Activated CD8-positive, alpha-beta memory T cell treated with anti-CD3 and anti-CD28 coated beads for 1 hour (primary cell): ENCODE measurements around the gene ZFP91.

Experiments
- DNase-seq, 2 donors: peaks; one replicate each; pipeline ENCODE4 v3.0.0-alpha.2; 2020; ENCODE audit warnings: low read depth in 1 of 2; ENCODE audit errors: extremely low read depth in 1 of 2

The ZFP91 gene

GRCh38 chr11:58628446-58628845 lies 49.6 kb downstream of the ZFP91 start:
- DNase-seq: no peak

GRCh38 chr11:58629857-58630256 lies 51.0 kb downstream of the ZFP91 start:
- no peak for DNase-seq

- no peak for DNase-seq
These were observed 52.5 kb downstream of the ZFP91 start for GRCh38 chr11:58631378-58631777.

- no peak for DNase-seq
These were observed 53.6 kb downstream of the ZFP91 start for GRCh38 chr11:58632510-58632909.

- no peak for DNase-seq
These were observed 57.7 kb downstream of the ZFP91 start for GRCh38 chr11:58636587-58636986.

- DNase-seq: no peak
These were observed 58.5 kb downstream of the ZFP91 start for GRCh38 chr11:58637371-58637770.

- no peak for DNase-seq
These were observed 60.2 kb downstream of the ZFP91 start for GRCh38 chr11:58639103-58639502.

- no peak for DNase-seq
These were observed 60.8 kb downstream of the ZFP91 start for GRCh38 chr11:58639669-58640068.

- no peak for DNase-seq
These were observed 61.6 kb downstream of the ZFP91 start for GRCh38 chr11:58640386-58641023.

- no peak for DNase-seq
These were observed 62.5 kb downstream of the ZFP91 start for GRCh38 chr11:58641341-58641740.

GRCh38 chr11:58641803-58642581 lies 63.1 kb downstream of the ZFP91 start:
- no peak for DNase-seq

GRCh38 chr11:58645854-58646253 lies 67.0 kb downstream of the ZFP91 start:
- DNase-seq: no peak

GRCh38 chr11:58647141-58647699 lies 68.4 kb downstream of the ZFP91 start:
- DNase-seq: no peak

GRCh38 chr11:58647866-58648265 lies 69.0 kb downstream of the ZFP91 start:
- no peak for DNase-seq

GRCh38 chr11:58649623-58650022 lies 70.8 kb downstream of the ZFP91 start:
- DNase-seq: no peak

GRCh38 chr11:58650496-58650895 lies 71.6 kb downstream of the ZFP91 start:
- no peak for DNase-seq

GRCh38 chr11:58652726-58653280 lies 73.9 kb downstream of the ZFP91 start:
- no peak for DNase-seq

GRCh38 chr11:58654079-58654907 lies 75.4 kb downstream of the ZFP91 start:
- peak; percentile 24 to 61 for DNase-seq

GRCh38 chr11:58654908-58655296 lies 76.0 kb downstream of the ZFP91 start:
- no peak for DNase-seq

GRCh38 chr11:58656348-58656747 lies 77.5 kb downstream of the ZFP91 start:
- no peak for DNase-seq

GRCh38 chr11:58658623-58659022 lies 79.8 kb downstream of the ZFP91 start:
- no peak for DNase-seq
